HG03460 (cell line): ENCODE results near the gene MOB1A.
"Not testable (repeated sequence)": the region's sequence is repeated elsewhere in the genome, so short reads cannot be mapped to it uniquely, and the experiment has no call there.

Experiments used
- ATAC-seq: cut with Tn5 transposase; IDR thresholded peaks from one replicate; pipeline ENCODE4 v1.9.1; 2021; ENCODE audit not compliant: unreplicated experiment

Gene MOB1A

GRCh38 chr2:74199275-74199701 lies 20.6 kb upstream of the MOB1A start:
- ATAC-seq = no peak

GRCh38 chr2:74198461-74199274 lies 20.0 kb upstream of the MOB1A start, which contains the start of gene MTHFD2:
Gene MTHFD2 (plus strand): TSS chr2:74198615. CDS start chr2:74198642, 27 bp downstream.
- ATAC-seq = peak; percentile 80

GRCh38 chr2:74198023-74198460 lies 19.4 kb upstream of the MOB1A start:
- ATAC-seq = no peak

- ATAC-seq = no peak
Measured at GRCh38 chr2:74197049-74197448, 18.4 kb upstream of the MOB1A start.

- no peak for ATAC-seq
Measured at GRCh38 chr2:74194799-74195198, 16.1 kb upstream of the MOB1A start.

GRCh38 chr2:74191596-74192380 lies 13.1 kb upstream of the MOB1A start:
- no peak for ATAC-seq

GRCh38 chr2:74188696-74189095 lies 10.0 kb upstream of the MOB1A start:
- ATAC-seq = no peak

GRCh38 chr2:74188018-74188601 lies 9.4 kb upstream of the MOB1A start:
- ATAC-seq = no peak

- not testable (repeated sequence) for ATAC-seq
Measured at GRCh38 chr2:74186706-74187105, 8.0 kb upstream of the MOB1A start.

- peak; percentile 69 for ATAC-seq
Measured at GRCh38 chr2:74186038-74186437, 7.4 kb upstream of the MOB1A start.

GRCh38 chr2:74183878-74184277 lies 5.2 kb upstream of the MOB1A start:
- no peak for ATAC-seq

- peak; percentile 29 for ATAC-seq
Measured at GRCh38 chr2:74181739-74182138, 3.1 kb upstream of the MOB1A start.

- ATAC-seq = peak; percentile 14
Measured at GRCh38 chr2:74179063-74179865, 585 bp upstream of the MOB1A start.

GRCh38 chr2:74177696-74178095 lies 983 bp downstream of the MOB1A start:
- no peak for ATAC-seq

- ATAC-seq = no peak
Measured at GRCh38 chr2:74174909-74175308, 3.8 kb downstream of the MOB1A start.

GRCh38 chr2:74168739-74169138 lies 9.9 kb downstream of the MOB1A start:
- ATAC-seq = no peak

- no peak for ATAC-seq
Measured at GRCh38 chr2:74164761-74165160, 13.9 kb downstream of the MOB1A start.

- no peak for ATAC-seq
Measured at GRCh38 chr2:74162951-74163350, 15.7 kb downstream of the MOB1A start.

GRCh38 chr2:74155830-74156229 lies 22.8 kb downstream of the MOB1A start:
- no peak for ATAC-seq

- ATAC-seq = no peak
Measured at GRCh38 chr2:74152954-74153353, 25.7 kb downstream of the MOB1A start.
